HG02884 (cell line): ENCODE measurements around the gene DOK6.
"Not testable (repeated sequence)": the region's sequence is repeated elsewhere in the genome, so short reads cannot be mapped to it uniquely, and the experiment has no call there.

Experiments
- ATAC-seq: cut with Tn5 transposase; IDR thresholded peaks from one replicate; pipeline ENCODE4 v1.9.1; 2021; ENCODE audit warnings: mild to moderate bottlenecking, moderate library complexity; ENCODE audit not compliant: unreplicated experiment

Gene DOK6

DNA sequence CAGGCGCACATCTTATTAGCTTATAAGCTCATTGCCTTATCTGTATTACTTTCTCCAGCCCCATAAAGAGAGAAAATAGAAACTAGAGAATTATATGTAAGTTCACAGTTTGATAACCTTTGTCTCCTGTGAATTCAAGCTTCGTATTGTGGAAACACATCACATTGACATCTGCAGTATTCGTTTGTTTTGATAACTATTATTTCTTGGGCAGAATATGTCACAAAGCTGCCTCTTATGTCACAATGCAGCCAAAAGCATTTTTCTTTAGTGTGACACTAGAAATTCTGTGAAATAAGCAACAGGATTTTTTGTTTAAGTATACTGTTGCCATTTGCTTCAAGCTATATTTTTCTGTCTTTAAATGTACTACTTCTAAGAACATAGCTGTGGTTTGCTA lies 221.5 kb downstream of the DOK6 start:
- no peak for ATAC-seq

DNA sequence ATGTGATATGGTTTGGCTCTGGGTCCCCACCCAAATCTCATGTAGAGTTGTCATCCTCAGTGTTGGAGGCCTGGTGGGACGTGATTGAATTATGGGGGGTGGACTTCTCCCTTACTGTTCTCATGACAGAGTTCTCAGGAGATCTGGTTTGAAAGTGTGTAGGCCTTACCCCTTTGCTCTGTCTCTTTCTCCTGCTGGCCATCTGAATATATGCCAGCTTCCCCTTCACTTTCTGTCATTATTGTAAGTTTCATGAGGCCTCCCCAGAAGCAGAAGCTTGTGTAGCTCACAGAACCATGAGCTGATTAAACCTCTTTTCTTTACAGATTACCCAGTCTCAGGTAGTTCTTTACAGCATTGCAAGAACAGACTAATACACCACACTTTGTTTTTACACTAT lies 222.3 kb downstream of the DOK6 start:
- ATAC-seq: no peak

- ATAC-seq: no peak
These were observed 225.5 kb downstream of the DOK6 start for GRCh38 chr18:69626171-69626570.

GRCh38 chr18:69626643-69627242 lies 226.1 kb downstream of the DOK6 start:
- no peak for ATAC-seq

DNA sequence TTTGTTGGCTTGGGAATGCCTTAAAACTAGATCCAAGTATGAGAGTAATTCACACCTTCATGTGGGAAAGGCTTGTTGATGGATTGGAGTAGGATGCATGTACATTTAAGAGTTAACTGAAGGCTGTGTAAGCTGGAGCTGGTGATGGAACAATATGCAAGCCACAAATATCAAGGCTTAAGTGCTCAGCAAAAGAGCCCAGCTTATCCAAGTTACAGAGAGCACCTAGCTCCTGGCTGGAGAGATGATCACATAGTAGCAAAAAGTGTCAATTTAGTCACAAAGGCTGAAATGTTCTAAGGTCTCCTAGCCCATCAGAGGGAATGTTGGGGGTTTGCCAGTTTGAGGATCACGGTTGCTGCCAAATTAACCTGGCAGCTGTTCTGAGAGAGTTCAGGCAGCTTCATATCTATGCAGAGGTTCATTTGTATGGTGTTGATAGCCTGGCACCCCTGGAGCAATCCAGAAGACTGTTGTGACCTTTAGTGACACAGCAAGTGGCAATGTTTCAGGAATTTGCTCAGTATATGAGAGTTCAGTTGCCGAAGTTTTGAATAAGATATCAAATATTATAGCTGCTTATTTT lies 228.2 kb downstream of the DOK6 start:
- no peak for ATAC-seq

GRCh38 chr18:69631281-69631680 lies 230.6 kb downstream of the DOK6 start:
- no peak for ATAC-seq

DNA sequence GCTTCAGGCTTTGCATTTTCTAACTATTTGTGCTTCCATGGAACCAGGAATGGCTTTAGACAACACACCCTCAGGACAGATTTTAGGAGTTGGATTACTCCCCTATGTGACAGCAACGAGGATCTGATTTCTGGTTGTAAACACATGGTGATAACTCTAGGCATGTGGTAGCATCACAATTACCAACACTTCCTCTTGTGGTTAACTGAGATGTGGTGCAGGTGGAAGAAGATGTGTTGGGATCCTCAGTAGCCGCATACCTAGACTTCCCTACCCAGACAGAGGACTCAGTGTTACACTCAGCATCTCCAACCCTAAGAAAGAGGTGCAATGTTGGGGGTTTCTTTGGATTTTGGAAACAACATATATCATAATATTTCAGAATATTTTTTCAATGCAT lies 234.8 kb downstream of the DOK6 start:
- no peak for ATAC-seq

- ATAC-seq: peak; percentile 53
These were observed 236.0 kb downstream of the DOK6 start for GRCh38 chr18:69636529-69637301.

GRCh38 chr18:69638056-69638455 lies 237.4 kb downstream of the DOK6 start:
- no peak for ATAC-seq

GRCh38 chr18:69647702-69648101 lies 247.0 kb downstream of the DOK6 start:
- no peak for ATAC-seq

GRCh38 chr18:69648486-69648885 lies 247.8 kb downstream of the DOK6 start:
- ATAC-seq: no peak

- no peak for ATAC-seq
These were observed 249.0 kb downstream of the DOK6 start for GRCh38 chr18:69649684-69650083.

DNA sequence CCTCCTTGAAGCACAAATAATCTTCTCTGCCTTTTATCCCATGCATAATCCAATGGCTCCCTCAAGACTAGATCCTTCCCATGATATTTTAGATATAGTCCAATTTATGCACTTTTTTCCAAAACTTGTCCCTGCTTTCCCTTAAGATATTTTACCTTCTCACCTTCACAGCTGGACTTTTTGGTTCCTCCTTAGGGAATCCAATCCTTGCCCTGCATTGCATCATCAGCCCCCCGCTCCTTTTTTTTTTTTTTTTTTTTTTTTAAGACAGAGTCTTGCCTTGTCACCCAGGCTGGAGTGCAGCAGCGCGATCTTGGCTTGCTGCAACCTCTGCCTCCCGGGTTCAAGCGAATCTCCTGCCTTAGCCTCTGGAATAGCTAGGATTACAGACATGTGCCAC lies 250.6 kb downstream of the DOK6 start:
- ATAC-seq: no peak

DNA sequence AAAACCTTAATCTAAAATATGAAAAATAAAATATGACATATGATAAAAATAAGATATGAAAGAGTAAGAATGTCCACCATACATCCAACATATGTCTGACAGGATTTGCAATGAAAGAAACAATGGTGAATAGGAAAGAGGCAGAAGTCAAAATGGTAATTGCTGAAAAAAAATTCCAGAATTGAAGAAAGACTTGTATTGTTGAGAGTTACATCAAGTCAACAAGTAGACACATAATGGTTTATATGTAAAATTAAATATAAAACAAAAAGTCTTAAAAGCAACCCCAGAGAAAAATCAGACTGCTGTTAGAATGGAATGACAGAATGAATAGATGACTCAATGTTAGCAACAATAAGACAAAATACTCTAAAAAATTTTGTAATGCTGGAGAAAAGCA lies 255.1 kb downstream of the DOK6 start:
- no peak for ATAC-seq

DNA sequence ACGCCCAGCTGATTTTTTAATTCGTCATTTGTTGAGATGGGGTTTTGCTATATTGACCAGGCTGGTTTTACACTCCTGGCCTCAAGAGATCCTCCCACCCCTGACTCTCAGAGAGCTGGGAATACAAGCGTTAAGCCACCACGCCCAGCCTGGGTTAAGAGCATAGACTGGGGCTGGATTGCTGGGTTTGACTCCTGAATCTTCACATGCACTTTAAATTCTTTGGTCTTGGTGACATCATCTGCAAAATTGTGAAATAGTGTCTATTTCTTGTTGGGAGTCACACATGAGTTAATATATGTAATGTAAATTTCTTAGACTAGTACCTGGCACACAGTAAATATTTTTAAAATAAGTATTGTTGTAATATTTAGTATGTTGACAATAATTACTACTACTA lies 257.4 kb downstream of the DOK6 start:
- ATAC-seq: no peak

- ATAC-seq: no peak
These were observed 258.0 kb downstream of the DOK6 start for GRCh38 chr18:69658685-69659084.

DNA sequence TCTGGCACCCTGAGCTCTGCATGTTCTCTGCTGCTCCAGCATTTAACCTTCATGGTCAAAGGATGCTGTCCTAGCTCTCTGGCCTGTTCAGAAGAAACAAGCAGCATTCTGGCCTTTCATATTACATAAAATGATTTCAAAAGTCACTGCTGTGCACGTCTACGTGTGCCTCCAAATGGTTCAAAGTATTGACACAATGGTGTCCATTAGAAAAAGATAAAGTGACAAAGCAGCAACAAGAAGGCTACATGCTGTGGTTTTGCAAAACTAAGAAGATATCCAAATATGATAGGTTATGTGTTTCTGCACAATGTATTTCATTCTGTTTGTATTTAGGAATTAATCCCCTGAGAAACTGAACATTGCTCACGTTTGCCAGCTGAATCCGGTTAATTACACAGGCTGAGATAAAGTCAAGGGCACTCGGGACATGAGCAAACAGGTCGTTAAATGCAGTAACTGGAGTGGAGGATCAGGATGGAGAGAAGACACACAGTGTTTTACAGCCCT lies 258.5 kb downstream of the DOK6 start:
- ATAC-seq: no peak

DNA sequence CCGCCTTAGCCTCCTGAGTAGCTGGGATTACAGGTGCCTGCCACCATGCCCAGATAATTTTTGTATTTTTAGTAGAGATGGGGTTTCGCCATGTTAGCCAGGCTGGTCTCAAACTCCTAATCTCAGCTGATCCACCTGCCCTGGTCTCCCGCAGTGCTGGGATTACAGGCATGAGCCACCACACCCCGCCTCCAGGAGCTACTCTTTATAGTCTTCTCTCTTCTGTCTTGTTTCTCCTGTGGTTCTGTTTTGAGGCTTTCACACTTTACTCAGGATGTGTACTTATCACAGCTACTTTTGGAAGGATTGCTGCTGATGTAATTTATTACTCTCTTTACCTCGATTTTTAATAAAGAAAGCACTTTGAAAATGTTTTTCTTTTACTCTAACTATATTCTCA lies 261.4 kb downstream of the DOK6 start:
- ATAC-seq: not testable (repeated sequence)

DNA sequence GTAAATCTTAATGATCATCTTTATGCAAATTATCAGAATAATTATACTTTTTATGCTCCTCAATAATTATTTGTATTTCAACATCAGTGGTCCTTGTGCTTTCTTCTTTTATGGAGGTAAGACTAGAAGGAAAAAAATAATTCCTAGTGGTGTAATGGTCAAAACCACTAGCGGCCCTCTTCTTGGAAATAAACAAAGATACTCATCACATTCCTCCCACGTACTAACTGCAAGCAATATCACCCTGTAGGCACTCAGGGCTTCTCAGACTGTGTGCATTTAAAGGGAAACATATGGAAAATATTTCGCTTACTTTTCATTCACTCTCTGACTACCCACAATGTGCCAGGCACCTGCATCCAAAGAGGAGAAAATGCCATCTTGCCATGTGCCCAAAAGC lies 263.7 kb downstream of the DOK6 start:
- no peak for ATAC-seq

- ATAC-seq: no peak
These were observed 273.7 kb downstream of the DOK6 start for GRCh38 chr18:69674292-69674877.

GRCh38 chr18:69674966-69675365 lies 274.3 kb downstream of the DOK6 start:
- no peak for ATAC-seq

GRCh38 chr18:69677595-69677994 lies 276.9 kb downstream of the DOK6 start:
- ATAC-seq: no peak
